WI38 (cell line): ENCODE data around the gene CCR5AS.

Experiments
- H3K4me3 ChIP-seq: 2 replicates; pipeline ENCODE4 v1.5.1; 2011; ENCODE audit warnings: low read depth, mild to moderate bottlenecking, control low read depth, low read length
- CTCF ChIP-seq: IDR thresholded peaks from 2 replicates; pipeline ENCODE4 v1.5.1; 2012; ENCODE audit warnings: low read depth, mild to moderate bottlenecking, control low read depth, low read length

Gene CCR5AS

GRCh38 chr3:46316206-46316605 is 90.7 kb downstream of the CCR5AS start:
- no peak overlapping the region for H3K4me3 ChIP-seq
- no peak for TF ChIP-seq CTCF

GRCh38 chr3:46314517-46314916 is 92.3 kb downstream of the CCR5AS start:
- no peak for TF ChIP-seq CTCF
- no peak overlapping the region for H3K4me3 ChIP-seq
